ENCODE measurements around the gene RGS12. TPM values are rescaled to one million over a fixed set of nuclear protein-coding genes. Genes with fewer than 3 reads are reported as not detected.

Gene RGS12
- total and polyA plus RNA-seq, 2 of the 8 experiments (the other 6 are each of a cell fraction or from before 2014, with no cell fraction given), result 6.0 to 16.4 TPM

- H3K4ac ChIP-seq (replicated peaks; ENCODE audit: insufficient read length, low read depth, low read length), result no peak overlapping the region
- TF ChIP-seq TAF7 (optimal IDR thresholded peaks at IDR 0.05; ENCODE audit: borderline replicate concordance, low read depth, low read length) (no peak), SP4 (IDR thresholded peaks at IDR 0.05; ENCODE audit: low read length) (no peak), SP2 (IDR thresholded peaks at IDR 0.05; ENCODE audit: low read length) (no peak), SIN3A (conservative IDR thresholded peaks at IDR 0.05 in 1 of 2, IDR thresholded peaks at IDR 0.05 in 1 of 2; ENCODE audit: low read depth in 1 of 2, low read length in 2 of 2) (no peak), BRCA1 (IDR thresholded peaks at IDR 0.05; ENCODE audit: low read depth, low read length) (no peak)
- POLR2A ChIA-PET (ENCODE audit: partially characterized antibody), result interaction anchor here (0.9 to 3.4 kb wide), 2 partner anchors 9 to 63 kb away, joined by 3 to 16 read pairs; no protein-coding TSS in a partner anchor
- FAIRE-seq (no peak), DNase-seq (ENCODE audit: low read depth in 1 of 2, low spot score in 2 of 2) (peak in 1 of 2 experiments; percentile 50)
- no peak overlapping the region; the same call in 1 of the 2 replicates for H3K18ac ChIP-seq (ENCODE audit: extremely low read depth, low read length)
- H4K91ac ChIP-seq (replicated peaks; ENCODE audit: insufficient read length, low read length), result no peak overlapping the region
- H4K8ac ChIP-seq (ENCODE audit: extremely low read depth, insufficient read depth, low read length), result 0 out of 2 replicates have a peak overlapping the region, but pooled peaks have one; percentile 30
- H2BK15ac ChIP-seq (ENCODE audit: low read length), result no peak overlapping the region
- H3K27ac ChIP-seq (ENCODE audit: low read depth, low read length), result no peak overlapping the region
- H2BK20ac ChIP-seq (ENCODE audit: low read length), result no peak overlapping the region
- H3K23me2 ChIP-seq (ENCODE audit: low read depth, low read length), result no peaks in the 10 kb centered on the region
- H3K4me1 ChIP-seq (replicated peaks in 1 of 4; ENCODE audit: control insufficient read depth in 3 of 4, insufficient read depth in 4 of 4, low read length in 3 of 4), result peaks cover 0 to 18% (median 6%) of the 10 kb centered on the region in 4 experiments; a peak in 4 of 7 replicates
- no peak overlapping the region for H3K4me2 ChIP-seq (ENCODE audit: insufficient read depth in 1 of 2, low read depth in 2 of 2, low read length in 2 of 2)
- peaks cover 0 to 3% of the 10 kb centered on the region in 2 experiments; a peak in 1 of 4 replicates for H3K79me2 ChIP-seq (ENCODE audit: control insufficient read depth in 1 of 2, insufficient read depth in 2 of 2, low read length in 2 of 2)
- no peaks in the 10 kb centered on the region for H3K27me3 ChIP-seq (replicated peaks in 1 of 4; ENCODE audit: control insufficient read depth in 3 of 4, extremely low read depth in 1 of 4, insufficient read depth in 3 of 4, low read length in 3 of 4)
- no peak overlapping the region for H2BK5ac ChIP-seq (ENCODE audit: low read depth, low read length)
- H2BK120ac ChIP-seq (replicated peaks; ENCODE audit: low read depth, low read length), result no peak overlapping the region
- WGBS, 2 experiments (ENCODE audit: extremely low coverage in 1 of 2, insufficient coverage in 1 of 2, insufficient read length in 1 of 2, insufficient replicate concordance in 2 of 2, low coverage in 1 of 2, low lambda C conversion rate in 2 of 2, missing lambda C conversion rate in 1 of 2), result 78% methylated on average over 14 of the region's 16 CpGs; no CpG with 5 or more reads in 1 of the 2 experiments
- H3K9ac ChIP-seq (replicated peaks in 1 of 4; ENCODE audit: extremely low read depth in 1 of 4, low read depth in 3 of 4, low read length in 3 of 4), result no peak overlapping the region
- no peak overlapping the region for H3K14ac ChIP-seq (ENCODE audit: insufficient read length)
- H4K5ac ChIP-seq (ENCODE audit: insufficient read length, low read depth, low read length), result no peak overlapping the region
- peaks cover 12% of the 10 kb centered on the region for H3K79me1 ChIP-seq (ENCODE audit: low read depth, low read length)
- no peak overlapping the region for H3K56ac ChIP-seq (replicated peaks; ENCODE audit: insufficient read length, low read depth, low read length)
- no peaks in the 10 kb centered on the region for H3K9me3 ChIP-seq (ENCODE audit: insufficient read depth in 2 of 2, low read depth in 1 of 2, low read length in 1 of 2)
- H2BK12ac ChIP-seq (ENCODE audit: low read depth, low read length), result no peak overlapping the region
- H3K36me3 ChIP-seq (ENCODE audit: control insufficient read depth in 2 of 4, insufficient read depth in 4 of 4, low read length in 3 of 4), result no peaks in the 10 kb centered on the region
- H3K4me3 ChIP-seq (ENCODE audit: extremely low read depth in 1 of 4, insufficient read depth in 2 of 4, low read depth in 3 of 4, low read length in 4 of 4), result no peak overlapping the region
- H2AFZ ChIP-seq (ENCODE audit: low read length), result no peak overlapping the region
- peaks cover 3 to 16% of the 10 kb centered on the region in 2 experiments for H4K20me1 ChIP-seq (replicated peaks in 1 of 2; ENCODE audit: control insufficient read depth in 1 of 2, insufficient read depth in 2 of 2, low read length in 2 of 2)
- H2AK5ac ChIP-seq (ENCODE audit: low read depth, low read length), result no peak overlapping the region
- CTCF ChIA-PET (ENCODE audit: partially characterized antibody), result interaction anchor here (0.9 to 2.0 kb wide), 5 partner anchors 11 to 288 kb away, joined by 3 to 13 read pairs (median 4); no protein-coding TSS in a partner anchor
- no peak overlapping the region for H3K23ac ChIP-seq (ENCODE audit: insufficient read length)
Measured at GRCh38 chr4:3302786-3303564, 10.2 kb downstream of the RGS12 start.

All from H1 (cell line).